NAMALWA (cell line): ENCODE results near the gene PIK3CD.

Experiments
- DNase-seq: peaks from one replicate; pipeline ENCODE4 v3.0.0-alpha.2; 2015; ENCODE audit warnings: low spot score

The PIK3CD gene

DNA sequence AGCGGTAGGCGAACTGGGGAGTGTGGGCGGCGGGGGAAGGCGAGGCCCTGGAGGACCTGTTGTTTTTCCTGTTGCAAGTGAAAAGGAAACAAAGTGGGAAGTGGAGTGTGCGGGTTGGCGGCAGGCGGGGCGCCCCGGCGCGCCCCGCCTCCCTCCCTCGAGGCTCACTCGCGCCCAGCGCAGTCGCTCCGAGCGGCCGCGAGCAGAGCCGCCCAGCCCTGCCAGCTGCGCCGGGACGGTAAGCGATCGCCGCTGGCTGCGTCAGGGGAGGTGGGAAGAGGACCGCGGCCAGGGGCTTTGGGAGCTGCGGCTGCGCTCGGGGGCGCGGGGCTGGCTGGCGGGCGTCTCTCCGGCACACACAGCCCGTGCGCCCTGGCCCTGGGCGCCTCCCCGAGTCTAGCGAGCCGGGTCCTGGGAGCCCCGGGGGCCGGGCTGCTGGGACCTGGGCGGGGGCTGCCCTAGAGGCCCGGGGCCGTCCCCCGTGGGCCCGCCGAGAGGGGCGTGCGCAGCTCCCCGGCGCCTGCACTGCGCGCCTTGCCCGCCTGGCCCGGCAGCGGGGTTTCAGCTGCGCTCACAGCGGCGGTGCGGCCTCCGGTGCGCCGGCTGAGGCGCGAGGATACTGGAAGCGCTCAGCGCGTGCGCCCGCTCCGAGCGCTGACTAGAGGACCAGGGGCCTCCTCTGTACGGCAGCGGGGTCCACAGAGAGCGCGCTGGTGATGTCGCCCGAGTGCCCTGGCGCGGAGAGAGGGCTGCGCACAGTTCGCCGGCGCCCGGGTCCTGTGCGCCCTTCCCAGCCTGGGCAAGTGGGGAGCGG, at the start of gene PIK3CD:
Gene PIK3CD, plus strand, starts transcription at position 167 of the 814 bp plus-strand sequence. CDS start 58,725 bp downstream, outside the sequence.
- DNase-seq: peak; percentile 75

DNA sequence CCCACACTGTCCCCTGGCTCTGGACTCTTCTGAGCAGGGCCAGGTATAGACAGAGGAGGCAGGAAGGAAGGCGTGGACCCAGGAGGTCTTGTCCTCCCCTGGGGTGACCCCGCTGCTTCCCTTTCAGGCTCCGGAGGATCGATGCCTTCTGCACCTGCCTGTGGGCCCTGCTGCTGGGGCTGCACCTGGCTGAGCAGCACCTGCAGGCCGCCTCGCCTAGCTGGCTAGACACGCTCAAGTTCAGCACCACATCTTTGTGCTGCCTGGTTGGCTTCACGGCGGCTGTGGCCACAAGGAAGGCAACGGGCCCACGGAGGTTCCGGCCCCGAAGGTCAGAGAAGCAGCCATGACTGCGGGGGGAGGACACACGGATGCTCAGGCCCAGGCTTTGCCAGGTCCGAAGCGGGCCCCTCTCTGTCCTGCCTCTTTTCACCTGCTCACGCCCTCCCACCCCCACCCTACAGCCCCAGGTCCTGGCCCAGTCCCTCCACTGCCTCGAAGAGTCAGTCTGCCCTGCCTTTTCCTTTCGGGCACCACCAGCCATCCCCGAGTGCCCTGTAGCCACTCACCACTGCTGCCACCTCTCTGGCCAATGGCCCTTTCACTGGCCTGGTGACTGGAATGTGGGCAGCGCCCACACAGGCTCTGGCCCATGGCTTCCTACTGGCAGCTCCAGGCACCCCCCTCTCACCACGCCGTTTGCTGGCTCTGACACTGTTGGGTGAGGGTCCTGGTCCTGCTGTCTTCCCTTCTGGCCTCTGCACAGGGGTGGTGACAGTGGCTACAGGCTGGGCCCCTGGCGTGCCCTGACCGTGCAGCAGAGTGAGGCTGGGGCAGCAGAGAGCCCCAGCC, 49.4 kb upstream of the PIK3CD start:
- no peak for DNase-seq

DNA sequence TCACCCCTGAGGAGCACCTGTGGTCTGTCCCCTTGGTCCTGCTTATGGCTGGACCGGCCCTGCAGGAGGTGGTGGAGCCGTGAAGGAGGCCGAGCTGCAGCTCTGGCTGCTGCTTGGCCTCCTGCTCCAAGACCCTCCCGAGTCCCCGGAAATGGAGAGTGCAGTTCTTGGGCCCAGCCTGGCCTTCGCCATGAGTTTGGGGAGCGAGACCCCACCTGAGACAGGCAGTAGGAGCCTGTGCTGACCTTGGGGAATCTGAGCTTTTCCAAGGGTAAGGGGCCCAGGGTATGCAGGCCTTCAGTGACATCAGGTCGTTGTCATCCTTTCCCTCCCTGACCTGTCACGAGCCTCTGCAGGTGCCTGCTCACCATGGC, 48.8 kb upstream of the PIK3CD start:
- no peak for DNase-seq

DNA sequence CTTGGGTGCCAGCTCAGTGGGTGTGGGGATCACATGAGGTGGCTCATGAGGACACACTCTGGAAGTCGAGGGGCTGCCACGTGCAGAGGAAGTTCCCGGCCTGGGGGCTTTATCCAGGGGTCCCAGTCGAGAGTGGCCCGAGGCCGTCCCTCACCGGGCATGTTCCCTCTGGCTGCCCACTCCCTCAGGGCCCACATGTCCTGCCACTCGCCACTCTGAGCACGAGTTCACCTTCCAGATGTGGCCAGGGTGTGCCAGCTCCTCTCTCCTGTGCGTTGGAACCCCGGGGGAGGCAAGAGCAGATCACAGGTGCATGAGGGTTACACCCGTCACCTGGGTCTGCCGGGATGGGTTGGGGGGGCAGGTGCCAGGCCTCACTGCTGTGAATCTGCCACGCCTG, 48.2 kb upstream of the PIK3CD start:
- no peak for DNase-seq

DNA sequence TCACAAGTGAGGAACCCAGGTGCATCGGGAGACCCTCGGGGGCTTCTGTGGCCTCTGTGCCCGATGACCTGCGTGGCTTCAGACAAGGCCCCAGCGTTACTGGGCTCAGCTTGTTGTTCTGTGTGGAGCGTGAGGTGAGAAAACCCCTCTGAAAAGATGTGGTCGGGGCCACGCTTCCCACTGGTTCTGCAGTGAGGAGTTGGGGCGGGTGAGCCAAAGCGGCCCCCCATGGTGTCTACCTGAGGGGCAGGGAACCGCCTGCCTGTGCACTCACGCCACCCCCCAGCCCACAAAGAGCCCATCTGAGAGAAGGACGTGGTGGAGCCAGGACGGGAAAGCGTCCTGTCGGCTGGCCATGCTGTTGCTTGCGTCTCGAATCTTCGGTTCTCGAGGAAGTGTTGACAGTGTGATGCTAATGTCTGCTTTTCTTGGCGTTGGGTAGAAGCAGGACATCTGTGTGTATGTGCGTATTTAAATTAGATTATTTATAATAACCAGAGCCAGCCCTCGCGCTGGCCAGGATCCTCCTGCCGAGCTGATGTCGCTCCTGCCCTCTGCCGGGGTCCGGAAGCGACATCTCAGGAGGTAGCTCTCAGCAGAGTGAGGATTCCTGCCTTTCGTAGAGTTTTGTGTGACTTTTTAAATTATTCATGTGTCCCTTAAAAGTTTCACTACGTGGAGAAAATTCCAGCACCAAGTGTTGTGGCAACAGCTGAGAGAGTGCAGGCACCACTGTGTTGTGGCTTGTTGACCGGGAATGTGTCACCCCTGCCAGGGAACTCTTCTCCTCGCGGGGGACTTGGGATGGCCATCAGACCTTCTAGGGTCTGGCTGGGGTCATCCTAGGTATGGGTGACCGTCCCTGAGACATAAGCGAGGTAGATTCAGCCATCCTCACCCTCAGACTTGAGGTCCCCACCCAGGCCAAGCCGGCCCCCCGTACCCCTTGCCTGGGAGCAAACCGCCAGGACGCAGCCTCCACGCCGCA, 47.5 kb upstream of the PIK3CD start:
- no peak for DNase-seq

DNA sequence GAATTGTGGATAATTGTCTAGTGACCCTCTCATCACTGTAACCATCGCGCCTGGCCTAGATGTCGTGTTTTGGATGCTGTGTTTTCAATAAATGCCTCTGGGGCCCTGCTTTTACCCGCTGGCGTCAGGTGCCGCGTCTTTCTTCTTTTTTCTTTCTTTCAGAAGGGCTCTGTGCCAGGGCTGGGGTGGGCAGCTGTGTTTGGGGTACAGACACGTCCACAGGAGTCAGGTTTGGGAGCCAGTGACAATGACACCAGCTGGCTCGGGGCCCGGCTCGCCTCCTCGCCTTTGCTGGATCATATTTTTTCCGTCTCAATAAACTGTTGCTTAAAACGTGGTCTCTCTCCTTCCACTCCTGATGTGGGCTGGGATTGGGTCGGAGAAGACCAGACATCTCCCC, 46.7 kb upstream of the PIK3CD start:
- DNase-seq: no peak

DNA sequence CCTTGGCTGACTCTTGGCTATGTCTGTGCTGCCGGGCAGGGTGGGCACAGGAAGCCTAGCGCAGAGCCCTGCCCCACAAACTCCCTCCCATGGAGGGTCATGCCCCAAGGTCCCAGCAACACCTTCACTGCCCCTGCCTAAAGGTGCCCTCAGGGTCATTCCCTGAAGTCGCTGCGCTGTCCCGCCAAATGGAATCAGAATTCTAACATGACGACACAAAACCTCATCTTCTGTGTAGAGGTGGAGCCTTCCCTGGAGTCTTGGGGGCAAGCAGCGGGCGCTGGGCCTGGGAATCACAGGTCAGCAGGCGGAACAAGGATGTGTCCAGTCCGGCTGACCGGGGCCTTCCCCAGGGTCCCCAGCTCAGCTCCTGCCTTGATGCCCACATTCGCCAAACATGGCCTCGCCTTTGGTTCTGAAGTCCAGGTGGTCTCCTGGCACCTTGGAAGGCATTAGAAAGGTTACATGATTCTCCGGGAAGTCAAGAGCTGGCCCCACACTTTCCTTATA, 45.5 kb upstream of the PIK3CD start:
- no peak for DNase-seq

DNA sequence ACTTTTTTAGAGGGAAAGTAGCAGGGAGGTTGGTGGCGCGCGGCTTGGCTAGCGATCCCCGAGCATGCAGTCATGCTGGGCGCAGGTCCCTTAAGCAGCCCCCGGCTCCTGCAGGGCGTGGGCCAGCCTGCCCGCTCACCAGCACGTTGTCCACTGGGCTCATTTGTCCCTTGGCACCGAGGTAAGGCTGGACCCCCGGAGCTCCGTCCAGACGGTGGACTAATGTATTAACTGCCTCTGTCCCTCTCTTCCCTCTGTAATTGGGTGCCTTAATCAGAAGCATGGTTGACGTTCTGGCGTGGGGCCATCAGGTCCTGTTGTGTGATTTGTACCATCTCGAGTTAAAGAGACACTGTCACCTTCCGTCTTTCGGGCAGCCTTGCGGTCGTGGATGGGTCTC, 45.1 kb upstream of the PIK3CD start:
- no peak for DNase-seq

DNA sequence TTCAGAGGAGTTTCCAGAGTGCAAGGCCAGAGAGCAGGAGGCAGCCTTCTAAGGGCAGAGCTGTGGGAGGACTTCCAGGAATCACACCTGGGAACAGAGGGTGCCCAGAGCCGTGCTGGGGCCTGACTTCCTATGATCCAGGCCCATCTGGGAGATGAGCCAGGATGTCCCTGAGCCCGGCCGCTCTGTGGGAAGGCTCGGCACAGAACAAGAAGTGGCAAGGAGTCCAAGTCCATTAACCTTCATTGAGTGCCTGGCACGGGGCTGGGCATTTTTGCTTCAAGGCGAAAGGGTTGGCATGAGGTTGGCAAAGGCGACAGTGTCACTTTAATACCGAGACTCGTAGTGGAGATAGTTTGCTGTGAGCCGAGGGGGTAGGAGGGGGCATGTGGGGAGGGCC, 44.6 kb upstream of the PIK3CD start:
- DNase-seq: no peak

DNA sequence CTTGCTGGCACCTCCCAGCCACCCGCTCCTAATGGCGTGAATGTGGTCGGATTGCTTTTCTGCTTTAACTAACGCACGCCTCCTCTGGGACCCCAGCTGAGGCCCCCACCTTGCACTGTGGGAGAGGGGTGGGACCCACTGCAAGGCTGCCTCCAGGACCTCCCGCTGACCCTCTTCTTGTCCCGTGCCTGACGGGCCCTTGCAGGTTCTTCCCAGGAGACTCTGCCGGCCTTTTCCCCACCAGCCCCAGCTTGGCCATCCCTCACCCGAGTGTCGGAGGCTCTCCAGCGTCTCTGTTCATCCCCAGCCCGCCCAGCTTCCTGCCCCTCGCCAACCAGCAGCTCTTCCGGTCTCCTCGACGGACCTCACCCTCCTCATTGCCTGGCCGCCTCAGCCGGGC, 44.2 kb upstream of the PIK3CD start:
- no peak for DNase-seq

DNA sequence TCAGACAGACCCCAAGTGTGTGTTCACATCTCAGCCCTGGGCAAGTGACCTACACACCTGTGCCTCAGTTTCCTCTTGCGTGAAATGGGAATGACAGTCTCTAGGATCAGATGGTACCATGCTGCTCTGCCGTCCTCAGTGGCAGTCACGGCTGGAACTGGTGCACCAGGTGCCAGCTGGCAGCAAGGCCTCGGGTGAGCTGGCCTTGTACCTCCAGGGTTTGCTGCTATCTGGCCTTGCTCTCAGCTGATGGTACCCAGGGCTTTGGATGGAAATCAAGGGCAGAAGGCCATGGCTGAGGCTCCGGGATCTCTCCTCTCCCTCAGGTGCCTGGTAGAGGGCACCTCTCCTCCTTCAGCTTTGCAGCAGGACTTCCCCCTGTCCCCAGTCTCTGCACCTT, 41.5 kb upstream of the PIK3CD start:
- DNase-seq: no peak

DNA sequence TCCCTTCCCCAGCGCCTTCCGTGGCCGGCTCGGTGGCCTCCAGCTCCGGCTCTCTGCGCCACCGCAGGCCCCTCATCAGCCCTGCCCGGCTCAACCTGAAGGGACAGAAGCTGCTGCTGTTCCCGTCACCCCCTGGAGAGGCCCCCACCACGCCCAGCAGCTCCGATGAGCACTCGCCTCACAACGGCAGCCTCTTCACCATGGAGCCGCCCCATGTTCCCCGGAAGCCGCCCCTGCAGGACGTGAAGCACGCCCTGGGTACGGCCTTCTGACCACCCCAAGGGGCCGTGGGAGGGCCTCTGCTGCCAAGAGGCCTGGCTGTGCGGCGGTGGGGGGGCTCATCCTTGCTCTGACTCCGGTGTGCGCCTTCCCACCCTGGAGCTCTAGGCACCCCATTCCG, 41.0 kb upstream of the PIK3CD start:
- DNase-seq: no peak

DNA sequence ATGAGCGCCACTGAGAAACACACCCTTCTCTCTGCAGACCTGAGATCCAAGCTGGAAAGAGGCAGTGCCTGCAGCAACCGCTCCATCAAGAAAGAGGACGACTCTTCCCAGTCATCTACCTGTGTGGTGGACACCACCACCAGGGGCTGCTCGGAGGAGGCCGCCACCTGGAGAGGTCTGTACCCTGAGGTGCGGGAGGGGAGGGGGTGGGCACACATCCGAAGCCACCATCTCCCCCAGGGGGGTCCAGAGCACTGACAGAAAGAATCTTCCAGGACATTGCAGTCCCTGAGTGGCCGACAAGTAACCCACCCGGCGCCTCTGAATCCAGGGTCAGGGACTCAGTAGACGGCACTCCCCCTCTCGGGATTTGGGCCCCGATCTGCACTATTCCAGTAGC, 39.8 kb upstream of the PIK3CD start:
- DNase-seq: no peak

DNA sequence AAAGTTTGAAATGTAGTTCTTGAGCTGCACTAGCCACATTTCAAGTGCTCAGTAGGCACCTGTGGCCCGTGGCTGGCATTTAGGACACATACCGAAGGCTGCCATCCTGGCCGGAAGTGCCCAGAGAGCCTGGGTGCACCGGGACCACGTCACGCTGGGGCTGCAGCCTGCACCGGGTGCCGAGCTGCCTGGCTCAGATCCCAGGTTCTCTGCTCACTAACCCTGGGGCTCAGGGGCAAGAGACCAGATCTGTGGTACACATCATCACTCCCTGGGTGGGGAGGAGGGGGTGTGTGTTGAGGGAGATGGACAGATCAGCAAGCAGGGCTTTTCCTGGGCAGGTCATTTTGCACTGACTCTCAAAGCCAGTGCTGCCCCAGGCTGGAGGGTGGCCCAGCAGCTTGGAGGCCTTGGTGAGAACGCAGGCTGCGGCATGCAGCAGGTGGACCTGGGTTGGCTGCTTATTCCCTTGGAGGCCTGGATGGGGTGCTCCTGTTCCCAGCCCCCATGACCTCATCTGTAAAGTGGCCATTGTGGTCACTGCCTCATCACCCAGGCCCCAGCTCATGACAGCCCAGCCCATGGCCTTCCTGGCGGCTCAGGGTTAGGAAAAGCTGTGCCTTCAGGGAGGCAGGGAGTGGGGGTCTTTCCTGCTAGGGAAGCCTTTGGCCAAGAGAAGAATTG, 39.2 kb upstream of the PIK3CD start:
- DNase-seq: no peak

DNA sequence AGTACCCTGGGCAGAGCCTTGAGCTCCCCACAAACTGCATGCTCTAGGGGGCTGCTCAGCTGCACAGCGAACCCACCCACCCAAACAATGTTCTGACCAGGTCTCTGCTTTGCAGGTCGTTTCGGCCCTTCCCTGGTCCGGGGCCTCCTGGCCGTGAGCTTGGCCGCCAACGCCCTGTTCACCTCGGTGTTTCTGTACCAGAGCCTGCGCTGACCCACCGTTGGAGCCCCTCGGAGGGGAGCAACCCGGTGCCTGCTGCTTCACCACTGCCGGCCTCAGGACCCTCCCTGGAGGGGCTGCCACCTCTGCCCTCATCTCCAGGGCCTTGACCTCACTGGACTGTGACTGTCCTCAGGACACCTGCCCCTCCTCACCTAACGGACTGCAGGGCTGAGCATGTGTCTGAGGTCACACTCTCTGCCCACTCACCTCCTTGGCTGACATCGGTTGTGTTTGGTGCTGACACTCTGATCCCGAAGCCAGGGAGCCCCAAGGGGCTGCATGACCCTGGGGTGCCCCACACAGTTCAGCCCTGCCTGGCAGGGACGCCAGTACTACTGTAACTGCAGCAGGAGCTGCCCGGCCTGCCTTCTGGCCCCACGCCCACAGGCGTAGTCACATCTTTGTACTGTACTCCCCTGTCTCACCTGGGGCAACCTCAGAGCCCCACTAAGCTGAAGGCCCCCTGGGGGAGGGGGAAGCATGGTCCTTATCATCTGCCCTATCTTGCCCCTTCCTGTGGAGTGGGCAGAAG, 38.5 kb upstream of the PIK3CD start:
- DNase-seq: no peak

DNA sequence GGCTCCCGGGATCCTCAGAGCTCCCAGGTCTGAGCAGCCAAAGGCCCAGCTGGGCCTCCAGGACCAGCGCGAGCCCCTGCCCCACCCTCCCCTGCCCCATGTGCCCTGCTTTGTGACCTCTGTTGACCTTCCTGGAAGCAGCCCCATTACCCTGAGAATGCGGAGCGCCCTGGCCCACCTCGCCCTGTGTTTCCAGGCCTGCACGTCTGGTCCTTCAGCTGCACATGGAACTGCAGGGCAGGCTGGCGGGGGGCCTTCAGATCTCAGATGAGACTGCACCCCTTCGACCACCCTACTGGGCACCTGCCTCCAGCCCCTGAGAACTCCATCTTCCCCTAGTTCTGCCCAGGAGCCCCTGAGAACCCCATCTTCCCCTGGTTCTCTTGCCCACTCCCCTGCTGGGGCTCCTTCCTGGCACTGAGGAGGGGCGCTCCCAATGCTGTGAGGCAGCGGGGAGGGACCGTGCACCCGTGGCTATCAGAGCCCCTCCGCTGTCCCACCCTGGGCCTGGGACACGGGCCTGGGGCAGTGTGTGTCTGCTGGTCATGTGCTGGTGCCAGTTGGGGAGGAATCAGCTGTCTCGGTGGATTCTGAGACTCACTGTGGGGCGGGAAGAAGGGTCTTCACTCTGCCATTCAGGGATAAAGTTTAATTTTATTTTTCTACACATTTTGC, 37.8 kb upstream of the PIK3CD start:
- no peak for DNase-seq

DNA sequence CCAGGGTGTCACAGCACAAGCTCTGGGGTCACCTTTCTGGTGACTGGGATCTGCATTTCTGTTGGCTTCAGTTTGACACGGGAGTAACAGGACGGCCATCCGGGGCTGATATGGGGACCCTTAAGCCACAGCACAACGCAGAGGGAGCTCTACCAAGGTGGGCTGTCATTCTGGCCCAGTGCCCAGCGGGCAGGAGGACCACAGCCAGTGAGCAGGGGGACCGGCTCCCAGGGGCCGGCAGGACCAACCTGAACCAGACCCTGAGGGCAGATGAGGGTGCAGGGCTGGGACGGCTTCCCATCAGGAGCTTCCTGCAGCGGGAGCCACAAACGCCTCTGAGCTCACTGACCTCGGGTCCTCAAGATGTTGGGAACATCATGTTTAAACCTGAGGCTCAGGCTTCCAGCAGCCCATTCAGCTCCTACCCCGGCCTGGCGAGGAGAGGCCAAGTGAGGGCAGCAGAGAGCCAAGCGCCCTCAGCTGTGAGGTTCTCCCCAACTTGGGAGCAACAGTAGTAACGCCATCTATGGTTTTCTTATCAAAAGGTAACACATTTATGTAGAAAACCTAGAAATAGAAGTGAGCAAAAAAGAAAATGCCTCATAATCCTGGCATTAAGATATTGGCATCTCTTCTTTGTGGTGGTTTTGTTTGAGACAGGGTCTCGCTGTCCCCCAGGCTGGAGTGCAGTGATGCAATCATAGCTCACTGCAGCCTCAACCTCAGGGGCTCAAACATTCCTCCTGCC, 36.0 kb upstream of the PIK3CD start:
- peak; percentile 82 for DNase-seq

DNA sequence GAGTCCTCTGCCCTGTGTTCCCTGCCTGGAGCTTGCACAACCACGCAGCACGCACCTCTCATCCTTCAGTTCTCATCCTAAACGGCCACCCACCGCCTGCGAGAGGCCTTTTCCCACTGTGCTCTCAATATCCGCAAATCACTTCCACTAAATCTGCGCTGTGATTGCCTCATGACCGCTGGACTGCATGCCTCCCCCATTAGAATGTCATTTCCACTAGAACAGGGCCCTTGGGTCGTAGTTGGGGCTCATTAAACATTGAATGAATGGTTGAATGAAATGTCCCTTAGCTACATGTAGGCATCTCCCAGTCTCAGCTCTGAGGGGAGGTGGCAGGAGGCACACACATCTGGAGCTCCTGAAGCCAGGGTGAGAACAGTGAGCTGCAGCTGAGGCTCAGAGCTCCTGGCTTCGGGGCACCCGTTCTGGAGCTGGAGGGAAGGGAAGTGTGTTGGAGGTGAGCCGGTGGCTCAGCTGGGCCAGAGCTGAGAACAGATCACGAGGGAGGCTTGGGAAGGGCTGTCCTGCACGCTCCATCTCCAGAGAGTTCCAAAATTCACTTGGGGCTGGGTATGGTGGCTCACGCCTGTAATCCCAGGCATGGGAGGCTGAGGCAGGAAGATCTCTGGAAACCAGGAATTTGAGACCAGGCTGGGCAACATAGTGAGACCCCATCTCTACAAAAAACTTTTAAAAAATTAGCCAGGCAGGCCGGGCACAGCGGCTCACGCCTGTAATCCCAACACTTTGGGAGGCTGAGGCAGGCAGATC, 32.4 kb upstream of the PIK3CD start:
- DNase-seq: no peak

DNA sequence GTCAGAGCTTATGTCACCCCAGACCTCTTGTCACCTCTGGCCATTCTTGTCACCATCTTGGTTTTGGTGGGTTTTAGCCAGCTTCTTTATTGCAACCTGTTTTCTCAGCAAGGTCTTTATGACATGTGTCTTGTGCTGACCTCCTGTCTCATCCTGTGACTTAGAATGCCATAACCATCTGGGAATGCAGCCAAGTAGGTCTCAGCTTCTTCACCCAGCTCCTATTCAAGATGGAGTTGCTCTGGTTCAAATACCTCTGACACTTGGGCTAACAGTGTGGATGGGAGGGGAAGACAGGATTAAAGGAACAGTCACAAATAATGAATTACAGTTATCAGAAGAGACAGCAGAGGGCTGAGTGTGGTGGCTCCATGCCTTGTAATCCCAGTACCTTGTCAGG, 30.5 kb upstream of the PIK3CD start:
- no peak for DNase-seq
